Testis (tissue), 3 donors: ENCODE data around the gene KRT2. TPM values are rescaled to one million over a fixed set of nuclear protein-coding genes. Genes with fewer than 3 reads are reported as not detected.

Source experiments
- DNase-seq: peaks from one replicate; pipeline ENCODE4 v3.0.0-alpha.2; 2019
- H3K27ac ChIP-seq, 2 donors: fragments of 200-600 bp; sonication (generic); one replicate each; pipeline ENCODE4 v1.5.1; 2019
- H3K27me3 ChIP-seq: fragments of 200-600 bp; sonication (generic); one replicate; pipeline ENCODE4 v1.5.1; 2019
- H3K36me3 ChIP-seq: fragments of 200-600 bp; sonication (generic); one replicate; pipeline ENCODE4 v1.5.1; 2017; ENCODE audit warnings: low read depth; ENCODE audit errors: missing control alignments
- H3K4me1 ChIP-seq: fragments of 200-600 bp; sonication (generic); one replicate; pipeline ENCODE4 v1.5.1; 2019
- H3K4me3 ChIP-seq, 2 donors: fragments of 200-600 bp; sonication (generic); one replicate each; pipeline ENCODE4 v1.5.1; 2017 to 2019
- H3K9me3 ChIP-seq: fragments of 200-600 bp; sonication (generic); one replicate; pipeline ENCODE4 v1.5.1; 2017
- POLR2A ChIP-seq: fragments of 450-650 bp; IDR thresholded peaks from one replicate; pipeline ENCODE4 v1.6.1; 2017; ENCODE audit warnings: antibody characterized with exemption, mild to moderate bottlenecking, moderate library complexity
- WGBS, 2 donors: methylation state at CpG; one replicate each; pipeline ENCODE4 v1.1.5; 2018; 5-methylcytosine and 5-hydroxymethylcytosine counted together
- intact Hi-C: fragments of 100-400 bp; cut with DNase I; formaldehyde crosslinking; loops from one replicate; pipeline ENCODE4 v1.15.1; 2023; ENCODE audit warnings: low total_unique reads
- polyA plus RNA-seq: library from polyadenylated mRNA; stranded (reverse); fragments of 350-450 nt; fragmentation: Illumina TruSeq; extraction: RNeasy Lipid Tissue Mini Kit (QIAGEN cat#74804); gene quantifications from one replicate; pipeline ENCODE4 v1.2.3, GENCODE V29; 2014; ENCODE audit warnings: low read depth, low replicate concordance; ENCODE audit not compliant: insufficient read depth
- total RNA-seq, 2 donors: library from RNA; depleted of rRNA; stranded (reverse); fragments of >200 nt; gene quantifications; one replicate each; pipeline ENCODE4 v1.2.3, GENCODE V29; 2016
- TF ChIP-seq, protein P1 (sequence below), 3 experiments: fragments of 450-650 bp in 2 of 3; fragments of 200-600 bp in 1 of 3; sonication (generic) in 1 of 3; IDR thresholded peaks; one replicate each; pipeline ENCODE4 v1.5.1; 2016 to 2019; ENCODE audit warnings: antibody characterized with exemption in 3 of 3, mild to moderate bottlenecking in 2 of 3, moderate library complexity in 1 of 3

KRT2 gene
- total and polyA plus RNA-seq, 3 donors from 2014 or later: not detected

DNA sequence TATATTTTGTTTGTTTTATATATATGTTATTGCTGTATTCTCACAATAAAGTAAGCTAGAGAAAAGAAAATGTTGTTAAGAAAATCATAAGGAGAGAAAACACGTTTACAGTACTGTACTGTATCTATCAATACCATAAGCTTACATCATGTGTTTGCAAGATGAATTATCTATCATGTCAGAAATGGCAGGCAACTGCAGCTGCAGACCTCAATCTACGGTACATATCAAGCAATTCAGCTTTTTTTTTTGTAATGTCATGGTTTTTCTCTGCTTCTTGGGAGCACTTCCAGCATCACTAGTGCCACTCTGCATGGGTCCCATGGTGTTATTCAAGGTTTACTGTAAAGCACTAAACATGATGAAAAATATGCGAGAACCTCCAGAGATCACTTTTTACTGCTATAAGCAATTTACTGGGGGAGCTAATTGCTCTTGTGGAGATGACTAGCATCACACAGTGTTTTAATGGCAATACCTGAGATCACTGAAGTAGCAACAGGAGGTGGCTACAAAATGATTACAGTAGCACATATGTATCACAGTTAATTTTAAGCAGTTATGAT is 9.0 kb upstream of the KRT2 start:
- Histone ChIP-seq H3K9me3 (no peaks in the 10 kb centered on the region), H3K4me1 (no peaks in the 10 kb centered on the region), H3K36me3 (no peaks in the 10 kb centered on the region), H3K27ac (no peak overlapping the region), H3K4me3 (no peak overlapping the region), H3K27me3 (no peaks in the 10 kb centered on the region)
- TF ChIP-seq POLR2A: no peak
- TF ChIP-seq, protein P1, sequence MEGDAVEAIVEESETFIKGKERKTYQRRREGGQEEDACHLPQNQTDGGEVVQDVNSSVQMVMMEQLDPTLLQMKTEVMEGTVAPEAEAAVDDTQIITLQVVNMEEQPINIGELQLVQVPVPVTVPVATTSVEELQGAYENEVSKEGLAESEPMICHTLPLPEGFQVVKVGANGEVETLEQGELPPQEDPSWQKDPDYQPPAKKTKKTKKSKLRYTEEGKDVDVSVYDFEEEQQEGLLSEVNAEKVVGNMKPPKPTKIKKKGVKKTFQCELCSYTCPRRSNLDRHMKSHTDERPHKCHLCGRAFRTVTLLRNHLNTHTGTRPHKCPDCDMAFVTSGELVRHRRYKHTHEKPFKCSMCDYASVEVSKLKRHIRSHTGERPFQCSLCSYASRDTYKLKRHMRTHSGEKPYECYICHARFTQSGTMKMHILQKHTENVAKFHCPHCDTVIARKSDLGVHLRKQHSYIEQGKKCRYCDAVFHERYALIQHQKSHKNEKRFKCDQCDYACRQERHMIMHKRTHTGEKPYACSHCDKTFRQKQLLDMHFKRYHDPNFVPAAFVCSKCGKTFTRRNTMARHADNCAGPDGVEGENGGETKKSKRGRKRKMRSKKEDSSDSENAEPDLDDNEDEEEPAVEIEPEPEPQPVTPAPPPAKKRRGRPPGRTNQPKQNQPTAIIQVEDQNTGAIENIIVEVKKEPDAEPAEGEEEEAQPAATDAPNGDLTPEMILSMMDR (IDR thresholded peaks at IDR 0.05): no peak
- WGBS, 2 donors: 85 to 89% methylated on average over 3 of the region's 3 CpGs
- intact Hi-C loops: no loop called here
- no peak for DNase-seq

DNA sequence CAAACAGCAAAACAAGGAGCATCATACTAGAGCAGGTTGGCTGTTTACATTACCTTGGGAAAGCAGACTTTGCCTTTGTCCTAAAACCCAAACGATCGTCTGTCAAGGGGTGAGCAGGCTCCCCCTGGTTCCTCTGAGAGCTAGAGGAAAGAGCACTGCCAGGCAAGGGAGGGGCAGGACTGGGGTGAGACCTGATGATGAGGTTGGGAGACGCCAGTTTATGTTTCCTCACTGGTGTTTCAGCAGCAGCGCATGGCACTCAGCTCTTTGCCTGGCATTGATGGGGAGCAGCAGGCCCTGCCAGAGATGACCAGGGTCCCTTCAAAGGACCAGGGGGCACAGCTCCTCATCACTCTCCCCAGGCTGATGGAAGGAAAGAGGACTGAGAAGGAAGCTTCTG is 7.9 kb upstream of the KRT2 start:
- H3K4me3 ChIP-seq: no peak overlapping the region
- no peaks in the 10 kb centered on the region for H3K36me3 ChIP-seq
- TF ChIP-seq POLR2A: no peak
- TF ChIP-seq, protein P1 (IDR thresholded peaks at IDR 0.05): no peak
- 89 to 95% methylated on average over 4 of the region's 4 CpGs for WGBS, 2 donors
- no peak overlapping the region for H3K27ac ChIP-seq
- no peak for DNase-seq
- no peaks in the 10 kb centered on the region for H3K27me3 ChIP-seq
- no peaks in the 10 kb centered on the region for H3K9me3 ChIP-seq
- intact Hi-C loops: no loop called here
- no peaks in the 10 kb centered on the region for H3K4me1 ChIP-seq

DNA sequence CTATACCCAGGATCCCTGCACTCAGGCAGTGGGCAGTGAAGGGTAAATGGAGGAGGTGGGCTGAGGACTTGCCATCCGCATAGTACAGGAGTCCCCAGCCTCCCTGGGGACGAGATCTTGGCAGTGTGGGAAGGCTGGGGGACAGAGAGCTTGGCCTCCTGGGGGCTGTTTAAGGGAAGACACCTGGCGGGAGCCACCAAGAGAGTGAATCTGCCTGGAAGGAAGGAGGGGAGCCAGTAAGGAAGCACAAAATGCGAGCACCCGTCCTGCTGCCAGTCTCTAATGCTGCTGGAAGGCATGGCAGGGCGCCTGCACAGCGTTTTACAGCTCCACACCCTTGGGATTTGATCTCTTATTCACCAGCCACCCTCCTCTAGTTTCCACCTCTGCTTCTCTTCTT is 7.4 kb upstream of the KRT2 start:
- H3K27me3 ChIP-seq: no peaks in the 10 kb centered on the region
- intact Hi-C loops: no loop called here
- 78 to 90% methylated on average over 7 of the region's 7 CpGs for WGBS, 2 donors
- no peaks in the 10 kb centered on the region for H3K36me3 ChIP-seq
- no peak overlapping the region for H3K27ac ChIP-seq
- no peak for DNase-seq
- TF ChIP-seq, protein P1 (IDR thresholded peaks at IDR 0.05): no peak
- TF ChIP-seq POLR2A: no peak
- H3K9me3 ChIP-seq: no peaks in the 10 kb centered on the region
- no peak overlapping the region for H3K4me3 ChIP-seq
- no peaks in the 10 kb centered on the region for H3K4me1 ChIP-seq

DNA sequence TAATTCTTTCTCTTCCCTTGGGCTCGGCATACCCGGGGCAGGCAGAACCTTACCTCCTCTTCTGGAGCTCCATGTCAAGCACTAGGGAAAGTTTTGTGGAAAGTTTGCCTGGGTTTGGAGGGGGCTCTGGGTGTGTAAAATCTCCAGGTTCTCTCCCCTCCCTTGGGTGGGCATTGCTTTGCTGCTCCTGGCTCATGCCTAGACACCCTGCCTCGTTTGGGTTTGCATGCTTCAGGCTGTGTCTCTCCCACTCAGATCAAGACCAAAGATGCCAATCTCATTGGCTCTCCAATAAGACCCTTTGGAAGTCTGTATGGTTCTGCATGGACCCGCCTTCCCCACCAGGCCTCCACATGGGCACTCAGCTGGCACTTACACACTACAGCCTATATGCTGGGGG is 6.2 kb upstream of the KRT2 start:
- Histone ChIP-seq H3K4me1 (no peaks in the 10 kb centered on the region), H3K9me3 (no peaks in the 10 kb centered on the region), H3K27ac (no peak overlapping the region), H3K4me3 (no peak overlapping the region), H3K27me3 (no peaks in the 10 kb centered on the region), H3K36me3 (no peaks in the 10 kb centered on the region)
- 87 to 91% methylated on average over 3 to 4 of the region's 4 CpGs for WGBS, 2 donors
- no peak for TF ChIP-seq POLR2A
- TF ChIP-seq, protein P1 (IDR thresholded peaks at IDR 0.05): no peak
- intact Hi-C loops: no loop called here
- DNase-seq: no peak

DNA sequence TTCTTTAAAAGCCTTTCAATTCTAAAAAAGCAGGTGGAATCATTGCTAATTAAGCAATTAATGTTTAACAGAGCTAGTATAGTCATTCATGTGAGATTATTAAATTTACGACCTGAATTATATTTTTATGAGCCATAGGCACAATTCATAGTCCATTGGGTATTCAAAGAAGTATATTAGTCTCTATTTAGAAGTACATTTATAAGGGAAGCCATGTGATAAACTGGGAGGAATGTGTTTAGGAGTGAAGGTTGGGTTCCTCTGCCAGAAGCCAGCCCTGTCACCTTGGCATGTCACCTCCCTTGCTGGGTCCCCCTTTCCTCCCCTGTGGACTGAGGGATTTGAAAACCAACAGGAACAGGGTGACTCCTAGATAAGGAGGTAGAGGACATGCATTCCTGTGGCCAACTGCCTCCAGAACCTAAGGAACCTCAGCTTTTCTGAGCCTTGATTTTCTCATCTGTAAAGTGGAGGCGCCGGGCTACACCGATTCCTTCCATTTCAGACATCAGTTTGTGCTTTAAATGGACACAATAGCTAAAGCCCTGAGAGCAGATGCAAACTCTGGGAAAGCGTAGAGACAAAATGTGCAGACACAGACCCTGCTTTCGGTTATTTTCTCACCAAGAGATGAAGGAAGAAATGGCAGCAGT is 5.4 kb upstream of the KRT2 start:
- no peak for TF ChIP-seq POLR2A
- TF ChIP-seq, protein P1 (IDR thresholded peaks at IDR 0.05): no peak
- 80 to 85% methylated on average over 6 of the region's 6 CpGs for WGBS, 2 donors
- Histone ChIP-seq H3K27me3 (no peaks in the 10 kb centered on the region), H3K36me3 (no peaks in the 10 kb centered on the region), H3K4me3 (no peak overlapping the region), H3K27ac (no peak overlapping the region), H3K9me3 (no peaks in the 10 kb centered on the region), H3K4me1 (no peaks in the 10 kb centered on the region)
- intact Hi-C loops: no loop called here
- DNase-seq: no peak
